Endothelial cell of umbilical vein (primary cell): Measurements from ENCODE around the gene IBA57. TPM values are rescaled to one million over a fixed set of nuclear protein-coding genes. Genes with fewer than 3 reads are reported as not detected.

Experiments used
- BruUV-seq: library from RNA; stranded (reverse); fragments of 400-500 nt; replicated peaks from 2 replicates; lab custom pipeline; 2021; lab: Mats Ljungman, UMichigan
- CTCF ChIA-PET: fragments of 300-600, 350-600 bp; sonication (Branson Sonifier 250); formaldehyde crosslinking; loops from one replicate; lab custom pipeline; 2021; ENCODE audit warnings: antibody characterized with exemption, inconsistent platforms; lab: Charles Lee
- POLR2A ChIA-PET: fragments of 300-600, 350-600 bp; sonication (Branson Sonifier 250); formaldehyde crosslinking; loops from one replicate; lab custom pipeline; 2021; ENCODE audit warnings: antibody characterized with exemption, inconsistent platforms; lab: Charles Lee
- DNase-seq: peaks from one replicate; pipeline ENCODE4 v3.0.0-alpha.2; 2011; ENCODE audit warnings: low read depth, low spot score
- FAIRE-seq: peaks from 2 replicates; lab custom pipeline; 2011; peaks lifted over from hg19 to GRCh38; lab: Jason Lieb, UNC
- H2AFZ ChIP-seq: 2 replicates; pipeline ENCODE4 v1.6.0; 2012; ENCODE audit warnings: low read depth, low read length, control low read depth, inconsistent platforms
- H3K27ac ChIP-seq: 2 replicates; pipeline ENCODE4 v1.5.1; 2011; ENCODE audit warnings: low read depth, mild to moderate bottlenecking, control low read depth, low read length, moderate library complexity; ENCODE audit not compliant: insufficient read depth
- H3K27me3 ChIP-seq, 2 experiments: 2 replicates each; pipeline versions ENCODE4 v1.6.0 to v1.6.1; 2011; ENCODE audit warnings: low read length in 2 of 2, mixed read lengths in 1 of 2; ENCODE audit not compliant: control insufficient read depth in 2 of 2, insufficient read depth in 2 of 2
- H3K36me3 ChIP-seq, 2 experiments: 2 replicates in 1 of 2; 3 replicates in 1 of 2; pipeline ENCODE4 v1.5.1; 2011; ENCODE audit warnings: low read length in 2 of 2, mild to moderate bottlenecking in 1 of 2, moderate library complexity in 1 of 2; ENCODE audit not compliant: control insufficient read depth in 2 of 2, insufficient read depth in 2 of 2; ENCODE audit errors: extremely low read depth in 1 of 2
- H3K4me1 ChIP-seq: 3 replicates; pipeline ENCODE4 v1.5.1; 2011; ENCODE audit warnings: mild to moderate bottlenecking, low read length; ENCODE audit not compliant: control insufficient read depth, insufficient read depth; ENCODE audit errors: extremely low read depth
- H3K4me2 ChIP-seq: 2 replicates; pipeline ENCODE4 v1.6.1; 2011; ENCODE audit warnings: low read length, control low read depth, mixed read lengths; ENCODE audit not compliant: insufficient read depth
- H3K4me3 ChIP-seq, 3 experiments: fragments of 200-600 bp in 1 of 3; sonication (generic), shearing (Covaris generic) in 1 of 3; replicated peaks in 1 of 3; 2 replicates each; pipeline ENCODE4 v1.5.1; 2011 to 2016; ENCODE audit warnings: control low read depth in 3 of 3, low read length in 3 of 3, mild to moderate bottlenecking in 2 of 3, inconsistent platforms in 1 of 3, low read depth in 1 of 3, moderate library complexity in 1 of 3; ENCODE audit not compliant: insufficient read depth in 1 of 3
- H3K79me2 ChIP-seq: 2 replicates; pipeline ENCODE4 v1.6.0; 2012; ENCODE audit warnings: low read length, inconsistent platforms; ENCODE audit not compliant: control insufficient read depth, insufficient read depth
- H3K9ac ChIP-seq: replicated peaks from 2 replicates; pipeline ENCODE3; 2011; ENCODE audit warnings: low read length, control low read depth; ENCODE audit not compliant: insufficient read depth; ENCODE audit errors: extremely low read depth
- H3K9me1 ChIP-seq: replicated peaks from 3 replicates; pipeline ENCODE4 v1.6.0; 2011; ENCODE audit warnings: mild to moderate bottlenecking, low read length; ENCODE audit not compliant: control insufficient read depth, insufficient read depth; ENCODE audit errors: extremely low read depth
- H3K9me3 ChIP-seq: replicated peaks from 2 replicates; pipeline ENCODE4 v1.5.1; 2012; ENCODE audit warnings: low read length, inconsistent platforms; ENCODE audit not compliant: control insufficient read depth, insufficient read depth
- H4K20me1 ChIP-seq: replicated peaks from 2 replicates; pipeline ENCODE3; 2011; ENCODE audit warnings: mild to moderate bottlenecking, low read length; ENCODE audit not compliant: control insufficient read depth, insufficient read depth; ENCODE audit errors: extremely low read depth
- CTCF ChIP-seq, 2 donors: IDR thresholded peaks; 1 replicate in 1 of 2; 2 replicates in 1 of 2; pipeline ENCODE4 v1.5.1; 2011; ENCODE audit warnings: low read length in 2 of 2, mild to moderate bottlenecking in 2 of 2, moderate library complexity in 2 of 2, control low read depth in 1 of 2, inconsistent platforms in 1 of 2, low read depth in 1 of 2; ENCODE audit not compliant: insufficient read depth in 1 of 2; ENCODE audit errors: extremely low read depth in 1 of 2
- EZH2 ChIP-seq: IDR thresholded peaks from 2 replicates; pipeline ENCODE4 v1.6.1; 2012; ENCODE audit warnings: borderline replicate concordance, low read depth, mild to moderate bottlenecking, moderate library complexity, low read length, inconsistent platforms; ENCODE audit not compliant: severe bottlenecking
- GATA2 ChIP-seq: IDR thresholded peaks from 2 replicates; pipeline ENCODE4 v1.7.0; 2011; ENCODE audit warnings: low read depth, mild to moderate bottlenecking, moderate library complexity, mixed read lengths, low read length; ENCODE audit not compliant: insufficient read length, insufficient read depth
- JUN ChIP-seq: IDR thresholded peaks from 2 replicates; pipeline ENCODE4 v1.6.1; 2011; ENCODE audit warnings: borderline replicate concordance, low read depth; ENCODE audit not compliant: insufficient read length, insufficient read depth
- MYC ChIP-seq: IDR thresholded peaks from one replicate; pipeline ENCODE4 v1.6.1; 2011; ENCODE audit warnings: mild to moderate bottlenecking, low read depth, low read length
- POLR2A ChIP-seq: IDR thresholded peaks from 2 replicates; pipeline ENCODE4 v1.6.1; 2012; ENCODE audit warnings: low read depth, mild to moderate bottlenecking, control low read depth, low read length
- POLR2AphosphoS5 ChIP-seq: IDR thresholded peaks from 2 replicates; pipeline ENCODE4 v1.6.1; 2012; ENCODE audit warnings: low read depth, mild to moderate bottlenecking, control low read depth, low read length, moderate library complexity; ENCODE audit not compliant: insufficient read depth
- dilution Hi-C: fragments of 300-500 bp; cut with MboI; formaldehyde crosslinking; loops from one replicate; pipeline ENCODE4 v1.15.0; 2019; ENCODE audit warnings: low sequenced_read_pairs; ENCODE audit not compliant: extremely low pct_ligation_motif_present
- intact Hi-C: fragments of 100-400 bp; cut with micrococcal nuclease; formaldehyde crosslinking; loops from one replicate; pipeline ENCODE4 v1.10.0; 2022
- polyA plus RNA-seq, 4 experiments: library from polyadenylated mRNA; depleted of rRNA in 3 of 4; stranded (reverse) in 3 of 4; unstranded in 1 of 4; fragments of >200 nt; gene quantifications; 2 replicates each; pipeline versions ENCODE4 v1.2.1 to v1.2.3, GENCODE V29; 2011 to 2012; ENCODE audit warnings: missing spikeins in 1 of 4
- total RNA-seq: library from RNA; stranded (reverse); gene quantifications from 2 replicates; pipeline ENCODE4 v1.2.3, GENCODE V29; 2021
- TF ChIP-seq, protein P1 (sequence below): IDR thresholded peaks from 2 replicates; pipeline ENCODE4 v1.6.1; 2011; ENCODE audit not compliant: insufficient read depth, insufficient read length

IBA57 gene
- total and polyA plus RNA-seq, 2 donors (not counting 3 experiments of a cell fraction or from before 2014, with no cell fraction given), result 3.4 to 7.7 TPM

DNA sequence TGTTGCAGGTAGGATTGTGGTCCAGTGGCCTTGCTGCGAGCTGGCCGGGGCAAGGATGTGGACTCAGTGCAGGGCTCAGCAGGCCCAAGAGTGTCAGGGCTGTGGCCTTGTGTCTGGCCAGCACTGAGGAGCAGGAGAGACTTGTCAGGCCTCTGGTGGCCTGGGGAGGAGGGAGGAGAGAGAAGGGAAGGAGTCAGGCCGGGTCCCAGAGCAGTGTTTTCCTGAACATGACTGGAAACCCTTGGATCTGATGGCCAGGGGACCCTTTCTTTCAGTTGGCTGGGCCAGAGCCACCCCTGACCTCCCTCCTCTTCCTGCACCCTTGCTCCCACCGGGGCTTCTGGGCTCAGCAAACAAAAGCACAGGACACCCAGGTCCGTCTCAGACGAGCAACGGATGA is 5.1 kb downstream of the IBA57 start:
- no peaks in the 10 kb centered on the region for H3K9me1 ChIP-seq
- H3K27ac ChIP-seq, result no peak overlapping the region
- no peak for FAIRE-seq
- H3K4me3 ChIP-seq, result no peak overlapping the region
- H3K4me1 ChIP-seq, result peaks cover 7% of the 10 kb centered on the region
- no peaks in the 10 kb centered on the region for H3K27me3 ChIP-seq
- CTCF ChIA-PET, result interaction anchor here (1.6 to 1.9 kb wide), 2 partner anchors 40 to 171 kb away, joined by 4 to 5 read pairs; no protein-coding TSS in a partner anchor
- peaks cover 10% of the 10 kb centered on the region for H3K79me2 ChIP-seq
- intact Hi-C loops, result no loop called here
- DNase-seq, result no peak
- TF ChIP-seq JUN, result no peak
- no peak for TF ChIP-seq GATA2
- TF ChIP-seq POLR2A, result no peak
- TF ChIP-seq EZH2, result no peak
- no peak for TF ChIP-seq MYC
- TF ChIP-seq, protein P1, sequence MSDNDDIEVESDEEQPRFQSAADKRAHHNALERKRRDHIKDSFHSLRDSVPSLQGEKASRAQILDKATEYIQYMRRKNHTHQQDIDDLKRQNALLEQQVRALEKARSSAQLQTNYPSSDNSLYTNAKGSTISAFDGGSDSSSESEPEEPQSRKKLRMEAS, result no peak
- TF ChIP-seq CTCF (IDR thresholded peaks at IDR 0.05; ENCODE audit: extremely low read depth in 1 of 2, insufficient read depth in 1 of 2, low read depth in 1 of 2, low read length in 2 of 2), result no peak
- no peak for TF ChIP-seq POLR2AphosphoS5
- peaks cover 0 to 6% of the 10 kb centered on the region in 2 experiments for H3K36me3 ChIP-seq
- H3K4me2 ChIP-seq, result no peak overlapping the region
- no peak overlapping the region for H3K9ac ChIP-seq
- no peak overlapping the region for H2AFZ ChIP-seq
- H3K9me3 ChIP-seq, result no peaks in the 10 kb centered on the region
- dilution Hi-C loops, result no loop called here
- no peaks in the 10 kb centered on the region for H4K20me1 ChIP-seq
- BruUV-seq, result no TSS peak
- POLR2A ChIA-PET, result no interaction called here
